Body of pancreas (tissue), 4 donors: ENCODE measurements around the gene PCMTD2.

ENCODE experiments used
- POLR2A ChIP-seq, 3 donors: fragments of 450-650 bp; IDR thresholded peaks; one replicate each; pipeline ENCODE4 v1.6.1; 2016; ENCODE audit warnings: antibody characterized with exemption in 3 of 3, mild to moderate bottlenecking in 2 of 3
- TF ChIP-seq, protein P1 (sequence below), 7 experiments: fragments of 450-650 bp in 4 of 7; fragments of 200-600 bp in 3 of 7; sonication (generic) in 3 of 7; IDR thresholded peaks; one replicate each; pipeline ENCODE4 v1.5.1; 2016 to 2019; ENCODE audit warnings: antibody characterized with exemption in 7 of 7

DNA sequence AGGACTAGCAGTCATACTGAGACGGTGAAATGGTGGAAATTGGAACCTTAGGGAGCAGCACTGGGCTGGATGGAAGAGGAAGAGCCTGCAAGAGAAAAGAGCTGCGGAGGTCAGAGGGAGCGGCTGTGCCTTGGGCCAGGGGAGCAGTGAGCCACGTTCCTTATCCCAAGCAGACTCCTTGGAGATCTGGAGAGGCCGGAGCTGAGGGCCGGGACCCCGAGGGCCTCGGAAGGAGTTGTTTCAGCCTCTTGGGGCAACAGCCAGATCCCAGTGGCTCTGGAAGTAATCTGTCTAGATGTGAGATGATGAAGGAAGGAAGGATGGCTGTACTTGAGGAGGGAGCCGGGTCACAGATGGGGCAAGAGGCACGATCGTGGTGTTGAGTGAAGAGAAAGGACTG is 16.1 kb downstream of the PCMTD2 start:
- TF ChIP-seq POLR2A (IDR thresholded peaks at IDR 0.05): no peak
- TF ChIP-seq, protein P1, sequence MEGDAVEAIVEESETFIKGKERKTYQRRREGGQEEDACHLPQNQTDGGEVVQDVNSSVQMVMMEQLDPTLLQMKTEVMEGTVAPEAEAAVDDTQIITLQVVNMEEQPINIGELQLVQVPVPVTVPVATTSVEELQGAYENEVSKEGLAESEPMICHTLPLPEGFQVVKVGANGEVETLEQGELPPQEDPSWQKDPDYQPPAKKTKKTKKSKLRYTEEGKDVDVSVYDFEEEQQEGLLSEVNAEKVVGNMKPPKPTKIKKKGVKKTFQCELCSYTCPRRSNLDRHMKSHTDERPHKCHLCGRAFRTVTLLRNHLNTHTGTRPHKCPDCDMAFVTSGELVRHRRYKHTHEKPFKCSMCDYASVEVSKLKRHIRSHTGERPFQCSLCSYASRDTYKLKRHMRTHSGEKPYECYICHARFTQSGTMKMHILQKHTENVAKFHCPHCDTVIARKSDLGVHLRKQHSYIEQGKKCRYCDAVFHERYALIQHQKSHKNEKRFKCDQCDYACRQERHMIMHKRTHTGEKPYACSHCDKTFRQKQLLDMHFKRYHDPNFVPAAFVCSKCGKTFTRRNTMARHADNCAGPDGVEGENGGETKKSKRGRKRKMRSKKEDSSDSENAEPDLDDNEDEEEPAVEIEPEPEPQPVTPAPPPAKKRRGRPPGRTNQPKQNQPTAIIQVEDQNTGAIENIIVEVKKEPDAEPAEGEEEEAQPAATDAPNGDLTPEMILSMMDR (IDR thresholded peaks at IDR 0.05): no peak
